Spleen (tissue), 11 donors: ENCODE measurements around the gene ZDHHC7. TPM values are rescaled to one million over a fixed set of nuclear protein-coding genes. Genes with fewer than 3 reads are reported as not detected.

Source experiments
- DNase-seq: peaks from one replicate; pipeline ENCODE4 v3.0.0-alpha.2; 2020
- H3K27ac ChIP-seq, 8 donors: fragments of 200-600 bp; sonication (generic) in 7 of 8; 1 replicate in 4 of 8; 2 replicates in 4 of 8; pipeline versions ENCODE4 v1.5.0 to v1.8.0; 2016 to 2021; ENCODE audit warnings: inconsistent platforms in 4 of 8, mild to moderate bottlenecking in 4 of 8, moderate library complexity in 1 of 8
- H3K27me3 ChIP-seq, 7 donors: fragments of 200-600 bp; sonication (generic) in 6 of 7; replicated peaks in 1 of 7; 1 replicate in 4 of 7; 2 replicates in 3 of 7; pipeline versions ENCODE4 v1.5.0 to v1.8.0; 2016 to 2021; ENCODE audit warnings: inconsistent platforms in 3 of 7, mild to moderate bottlenecking in 1 of 7
- H3K36me3 ChIP-seq, 6 donors: fragments of 200-600 bp; sonication (generic) in 5 of 6; 1 replicate in 4 of 6; 2 replicates in 2 of 6; pipeline versions ENCODE4 v1.5.0 to v1.8.0; 2016 to 2021; ENCODE audit warnings: inconsistent platforms in 2 of 6
- H3K4me1 ChIP-seq, 6 donors: fragments of 200-600 bp; sonication (generic) in 5 of 6; 1 replicate in 3 of 6; 2 replicates in 3 of 6; pipeline versions ENCODE4 v1.5.0 to v1.8.0; 2016 to 2021; ENCODE audit warnings: inconsistent platforms in 3 of 6
- H3K4me3 ChIP-seq, 8 donors: fragments of 200-600 bp; sonication (generic) in 7 of 8; 1 replicate in 4 of 8; 2 replicates in 4 of 8; pipeline versions ENCODE4 v1.5.0 to v1.8.0; 2016 to 2021; ENCODE audit warnings: inconsistent platforms in 4 of 8, mild to moderate bottlenecking in 4 of 8, moderate library complexity in 2 of 8
- H3K9me3 ChIP-seq, 8 donors: fragments of 200-600 bp; sonication (generic) in 7 of 8; 1 replicate in 4 of 8; 2 replicates in 4 of 8; pipeline versions ENCODE4 v1.5.0 to v1.8.0; 2016 to 2021; ENCODE audit warnings: inconsistent platforms in 4 of 8
- CTCF ChIP-seq, 11 experiments: fragments of 200-600 bp in 7 of 11; fragments of 450-650 bp in 4 of 11; sonication (generic) in 4 of 11; IDR thresholded peaks in 8 of 11; conservative IDR thresholded peaks in 3 of 11; 1 replicate in 7 of 11; 2 replicates in 4 of 11; pipeline versions ENCODE4 v1.4.0 to v1.8.0; 2016 to 2021; ENCODE audit warnings: antibody characterized with exemption in 11 of 11, inconsistent platforms in 4 of 11, mild to moderate bottlenecking in 1 of 11
- POLR2A ChIP-seq, 3 donors: fragments of 450-650 bp; IDR thresholded peaks; one replicate each; pipeline ENCODE4 v1.5.1; 2017; ENCODE audit warnings: antibody characterized with exemption in 3 of 3, mild to moderate bottlenecking in 1 of 3
- POLR2AphosphoS5 ChIP-seq, 3 donors: sonication (generic); formaldehyde crosslinking; IDR thresholded peaks; one replicate each; pipeline ENCODE4 v1.5.1; 2017; ENCODE audit warnings: antibody characterized with exemption in 3 of 3
- WGBS, 5 donors: extraction: QIAGEN DNeasy Blood & Tissue Kit in 3 of 5; methylation state at CpG; one replicate each; pipeline versions ENCODE4 v1.1.5 to v1.1.7; 2013 to 2018; 5-methylcytosine and 5-hydroxymethylcytosine counted together
- intact Hi-C: fragments of 100-400 bp; cut with DNase I; formaldehyde crosslinking; loops from one replicate; pipeline ENCODE4 v1.15.0; 2023; ENCODE audit warnings: low total_unique reads
- polyA plus RNA-seq, 3 donors: library from polyadenylated mRNA; stranded (reverse); fragments of 200-250 nt; gene quantifications; one replicate each; pipeline ENCODE4 v1.2.1, GENCODE V29; 2013
- total RNA-seq, 7 donors: library from RNA; depleted of rRNA in 3 of 7; stranded (reverse); fragments of >200 nt in 3 of 7; fragmentation: NEBNext Ultra II Directional in 4 of 7; extraction: Animal tissue kit (Norgen Biotek cat#: 25700) in 4 of 7; gene quantifications; one replicate each; pipeline versions ENCODE4 v1.1.0 to v1.2.1, GENCODE V29; 2016 to 2021
- donor health status: healthy with polysubstance abuse.
- donor health status: DM: no; HTN: no; CAD: no; lungs with moderate emphysema.
- donor health status: DM: no; HTN: no; CAD: no.
- donor health status: Bipolar disorder and iron deficiency.
- donor health status: healthy.
- donor health status: DM: no; HTN: no; CAD: no.
- donor health status: DM: yes; HTN: yes; CAD: no.

The ZDHHC7 gene
- total and polyA plus RNA-seq, 10 donors = 10.3 to 87.1 (median 49.4) TPM

- intact Hi-C loops = no loop called here
- H3K9me3 ChIP-seq = no peaks in the 10 kb centered on the region
- H3K36me3 ChIP-seq = peaks cover 0 to 30% (median 0%) of the 10 kb centered on the region in 6 donors
- 88 to 93% (median 90%) methylated on average over 15 to 17 of the region's 17 CpGs for WGBS, 5 donors
- H3K27me3 ChIP-seq = no peaks in the 10 kb centered on the region
- peaks cover 0 to 68% (median 4%) of the 10 kb centered on the region in 6 donors for H3K4me1 ChIP-seq
- no peak overlapping the region for H3K4me3 ChIP-seq
- H3K27ac ChIP-seq = no peak overlapping the region
- no peak for DNase-seq
- TF ChIP-seq POLR2AphosphoS5 (IDR thresholded peaks at IDR 0.05) (no peak), CTCF (IDR thresholded peaks at IDR 0.05 in 8 of 11, conservative IDR thresholded peaks at IDR 0.05 in 3 of 11) (no peak), POLR2A (IDR thresholded peaks at IDR 0.05) (no peak)
Observed at GRCh38 chr16:85048921-85049562, 37.7 kb upstream of the ZDHHC7 start.

- H3K4me1 ChIP-seq = peaks cover 0 to 59% (median 4%) of the 10 kb centered on the region in 6 donors
Observed at GRCh38 chr16:85047867-85048455, 36.6 kb upstream of the ZDHHC7 start.

GRCh38 chr16:85046931-85047866, 35.9 kb upstream of the ZDHHC7 start:
- DNase-seq = no peak
- H3K27ac ChIP-seq = peak overlapping the region in 3 of 8 donors; percentile 14 to 51 (median 40)
- H3K4me3 ChIP-seq = no peak overlapping the region

More at GRCh38 chr16:85047867-85048455, 36.6 kb upstream of the ZDHHC7 start:
- TF ChIP-seq POLR2A (IDR thresholded peaks at IDR 0.05) (no peak), POLR2AphosphoS5 (IDR thresholded peaks at IDR 0.05) (no peak), CTCF (IDR thresholded peaks at IDR 0.05 in 8 of 11, conservative IDR thresholded peaks at IDR 0.05 in 3 of 11) (no peak)
- no peak overlapping the region for H3K4me3 ChIP-seq
- H3K27me3 ChIP-seq = no peaks in the 10 kb centered on the region
- no peaks in the 10 kb centered on the region for H3K9me3 ChIP-seq
- DNase-seq = no peak
- intact Hi-C loops = no loop called here
- WGBS, 5 donors = 72 to 81% (median 75%) methylated on average over 11 of the region's 11 CpGs
- peak overlapping the region in 3 of 8 donors; percentile 14 to 51 (median 40) for H3K27ac ChIP-seq
- H3K36me3 ChIP-seq = peaks cover 0 to 40% (median 0%) of the 10 kb centered on the region in 6 donors

More at GRCh38 chr16:85046931-85047866, 35.9 kb upstream of the ZDHHC7 start:
- Histone ChIP-seq H3K27me3 (no peaks in the 10 kb centered on the region), H3K36me3 (peaks cover 0 to 37% (median 0%) of the 10 kb centered on the region in 6 donors), H3K4me1 (peaks cover 0 to 56% (median 4%) of the 10 kb centered on the region in 6 donors), H3K9me3 (no peaks in the 10 kb centered on the region)
- TF ChIP-seq POLR2AphosphoS5 (IDR thresholded peaks at IDR 0.05) (no peak), CTCF (IDR thresholded peaks at IDR 0.05 in 8 of 11, conservative IDR thresholded peaks at IDR 0.05 in 3 of 11) (no peak), POLR2A (IDR thresholded peaks at IDR 0.05) (no peak)
- intact Hi-C loops = no loop called here
- 66 to 78% (median 72%) methylated on average over 20 of the region's 20 CpGs for WGBS, 5 donors
